GM23338 (cell line): ENCODE measurements around the gene WNT9A.

Experiments used
- CREB1 ChIP-seq: fragments of 250-450 bp; sonication (Bioruptor Pico); IDR thresholded peaks from 2 replicates; pipeline ENCODE4 v1.5.0; 2020; ENCODE audit warnings: low read depth, mild to moderate bottlenecking, moderate library complexity
- CTCF ChIP-seq, 2 experiments: fragments of 200-600 bp in 1 of 2; sonication (generic) in 1 of 2; conservative IDR thresholded peaks; 2 replicates each; pipeline versions ENCODE4 v1.5.1 to v1.6.1; 2016 to 2017; ENCODE audit warnings: antibody characterized with exemption in 2 of 2, low read depth in 2 of 2, mild to moderate bottlenecking in 2 of 2, moderate library complexity in 1 of 2
- ETS1 ChIP-seq: IDR thresholded peaks from 2 replicates; pipeline ENCODE4 v1.6.1; 2016; ENCODE audit warnings: antibody characterized with exemption
- EZH2 ChIP-seq: fragments of 200-600 bp; sonication (generic); IDR thresholded peaks from one replicate; pipeline ENCODE4 v1.8.0; 2017; ENCODE audit warnings: antibody characterized with exemption, mild to moderate bottlenecking, low read depth; ENCODE audit not compliant: unreplicated experiment
- EZH2phosphoT487 ChIP-seq: fragments of 200-600 bp; sonication (generic); IDR thresholded peaks from one replicate; pipeline ENCODE4 v1.8.1; 2018; ENCODE audit warnings: antibody characterized with exemption; ENCODE audit not compliant: unreplicated experiment
- JUNB ChIP-seq: IDR thresholded peaks from one replicate; pipeline ENCODE4 v1.6.1; 2016; ENCODE audit warnings: antibody characterized with exemption; ENCODE audit not compliant: unreplicated experiment
- NANOG ChIP-seq: IDR thresholded peaks from 2 replicates; pipeline ENCODE4 v1.6.1; 2016; ENCODE audit warnings: antibody characterized with exemption, borderline replicate concordance
- POLR2AphosphoS5 ChIP-seq: IDR thresholded peaks from 2 replicates; pipeline ENCODE4 v1.6.1; 2016; ENCODE audit warnings: antibody characterized with exemption, low read depth
- REST ChIP-seq: IDR thresholded peaks from one replicate; pipeline ENCODE4 v1.6.1; 2018; ENCODE audit warnings: antibody characterized with exemption; ENCODE audit not compliant: unreplicated experiment
- ZNF114 ChIP-seq: fragments of 250-450 bp; sonication (Bioruptor Pico); IDR thresholded peaks from 2 replicates; pipeline ENCODE4 v1.5.0; 2020; ENCODE audit warnings: mild to moderate bottlenecking, moderate library complexity
- ZNF462 ChIP-seq: fragments of 250-450 bp; sonication (Bioruptor Pico); IDR thresholded peaks from 2 replicates; pipeline ENCODE4 v1.5.0; 2020; ENCODE audit warnings: mild to moderate bottlenecking, moderate library complexity

- TF ChIP-seq CTCF (conservative IDR thresholded peaks at IDR 0.05; ENCODE audit: low read depth in 2 of 2) (no peak), EZH2 (no peak), REST (no peak), POLR2AphosphoS5 (no peak), ZNF114 (CRISPR knock-in tag) (no peak), EZH2phosphoT487 (no peak), JUNB (no peak), ETS1 (no peak), ZNF462 (CRISPR knock-in tag) (no peak), CREB1 (no peak), NANOG (no peak)
These were observed 27.8 kb downstream of the WNT9A start for GRCh38 chr1:227919906-227920305.
